GM19397 (cell line): ENCODE measurements around the gene DCLRE1A.
A peak's percentile ranks its signal among the peaks of the same experiment; 100 is the strongest.

Experiments used
- ATAC-seq: cut with Tn5 transposase; IDR thresholded peaks from one replicate; pipeline ENCODE4 v1.9.1; 2021; ENCODE audit warnings: mild to moderate bottlenecking, moderate library complexity; ENCODE audit not compliant: unreplicated experiment

The DCLRE1A gene

GRCh38 chr10:113801569-113801968, 52.3 kb downstream of the DCLRE1A start:
- no peak for ATAC-seq

DNA sequence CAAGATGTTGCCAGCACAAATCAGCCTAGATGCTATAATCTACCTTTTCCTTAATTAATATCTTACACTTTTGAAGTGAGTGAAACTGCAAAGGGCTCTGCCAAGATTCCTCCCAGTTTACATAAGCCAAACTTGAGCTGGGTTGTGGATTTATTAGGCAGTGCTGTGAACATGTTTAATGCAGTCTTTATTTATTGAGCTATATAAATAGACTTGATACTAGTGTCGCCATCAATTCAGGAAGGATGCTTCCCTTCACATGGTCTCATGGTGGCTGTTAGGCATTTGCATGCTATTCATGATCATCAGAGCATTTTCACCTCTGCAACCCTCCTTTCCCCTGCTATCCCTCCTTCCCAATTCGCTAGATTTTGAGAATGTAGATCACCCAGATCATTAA, 62.2 kb downstream of the DCLRE1A start:
- ATAC-seq = no peak

DNA sequence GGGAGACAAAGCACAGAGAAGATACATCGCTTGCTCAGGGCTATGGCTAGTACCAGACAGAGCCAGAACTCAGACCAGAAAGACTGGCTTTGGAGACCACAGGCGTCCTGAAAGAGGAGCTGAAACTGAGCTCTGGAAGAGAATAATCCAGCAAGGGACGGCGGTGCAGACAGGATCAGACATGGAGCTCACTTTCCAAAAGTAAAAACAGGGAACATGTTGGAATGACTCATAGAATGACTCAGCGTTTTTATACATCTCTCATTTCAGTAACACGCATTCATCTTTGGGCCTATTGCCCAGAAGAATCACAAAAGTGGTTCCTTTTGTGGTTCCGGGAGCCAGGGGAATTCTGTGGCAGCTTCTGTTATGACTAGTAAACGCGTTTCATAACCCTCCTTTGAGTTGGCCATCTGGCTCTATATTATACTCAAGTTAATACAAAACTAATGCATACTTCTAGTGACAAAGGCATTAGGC, 65.2 kb downstream of the DCLRE1A start:
- peak; percentile 62 for ATAC-seq
